HCEC 1CT (cell line): Measurements from ENCODE around the gene HSPD1.
"Not testable (repeated sequence)": the region's sequence is repeated elsewhere in the genome, so short reads cannot be mapped to it uniquely, and the experiment has no call there.

Experiments
- DNase-seq: peaks from one replicate; pipeline ENCODE4 v3.0.0-alpha.2; 2017

The HSPD1 gene

GRCh38 chr2:197495433-197496134, 4.1 kb downstream of the HSPD1 start:
- DNase-seq = no peak

GRCh38 chr2:197487385-197487784, 12.3 kb downstream of the HSPD1 start:
- DNase-seq = no peak

- no peak for DNase-seq
Measured at GRCh38 chr2:197486175-197486574, 13.5 kb downstream of the HSPD1 start.

- DNase-seq = not testable (repeated sequence)
Measured at GRCh38 chr2:197484248-197484647, 15.4 kb downstream of the HSPD1 start.

GRCh38 chr2:197480165-197481036, 19.2 kb downstream of the HSPD1 start:
- DNase-seq = no peak

- DNase-seq = no peak
Measured at GRCh38 chr2:197477797-197478196, 21.8 kb downstream of the HSPD1 start.

GRCh38 chr2:197472166-197472565, 27.5 kb downstream of the HSPD1 start:
- no peak for DNase-seq

- peak; percentile 16 for DNase-seq
Measured at GRCh38 chr2:197464175-197464574, 35.5 kb downstream of the HSPD1 start.

- DNase-seq = peak; percentile 33
Measured at GRCh38 chr2:197461057-197461456, 38.6 kb downstream of the HSPD1 start.

- no peak for DNase-seq
Measured at GRCh38 chr2:197460649-197461048, 39.0 kb downstream of the HSPD1 start.

- no peak for DNase-seq
Measured at GRCh38 chr2:197455428-197455827, 44.2 kb downstream of the HSPD1 start.

GRCh38 chr2:197454923-197455322, 44.7 kb downstream of the HSPD1 start:
- no peak for DNase-seq

- no peak for DNase-seq
Measured at GRCh38 chr2:197453914-197454398, 45.7 kb downstream of the HSPD1 start.

GRCh38 chr2:197453123-197453913, 46.3 kb downstream of the HSPD1 start, which contains the start of gene COQ10B:
COQ10B (plus strand) TSS chr2:197453552; CDS start chr2:197453561, 9 bp downstream.
- DNase-seq = peak; percentile 100

GRCh38 chr2:197452754-197453122, 46.9 kb downstream of the HSPD1 start:
- DNase-seq = no peak

- DNase-seq = not testable (repeated sequence)
Measured at GRCh38 chr2:197450935-197451358, 48.7 kb downstream of the HSPD1 start.

GRCh38 chr2:197450465-197450864, 49.2 kb downstream of the HSPD1 start:
- DNase-seq = no peak

- DNase-seq = no peak
Measured at GRCh38 chr2:197446844-197447243, 52.8 kb downstream of the HSPD1 start.

GRCh38 chr2:197445746-197446145, 53.9 kb downstream of the HSPD1 start:
- no peak for DNase-seq

GRCh38 chr2:197442857-197443256, 56.8 kb downstream of the HSPD1 start:
- no peak for DNase-seq

- no peak for DNase-seq
Measured at GRCh38 chr2:197437380-197437779, 62.3 kb downstream of the HSPD1 start.
